SU-DHL-6 (cell line): ENCODE results near the gene GJB4.

Experiments used
- H2AFZ ChIP-seq: fragments of 200-600 bp; sonication (generic); 2 replicates; pipeline ENCODE4 v1.6.1; 2014; ENCODE audit warnings: low read depth, mild to moderate bottlenecking, moderate library complexity, mixed read lengths, antibody characterized with exemption, low read length; ENCODE audit not compliant: severe bottlenecking
- H3F3A ChIP-seq: fragments of 200-600 bp; shearing (Covaris generic); 2 replicates; pipeline ENCODE4 v1.6.0; 2016; ENCODE audit warnings: antibody characterized with exemption, mild to moderate bottlenecking; ENCODE audit not compliant: insufficient read depth
- H3K27ac ChIP-seq: fragments of 200-600 bp; sonication (generic); 2 replicates; pipeline ENCODE4 v1.5.1; 2016; ENCODE audit warnings: low read depth, mild to moderate bottlenecking, low read length, moderate library complexity, mixed read lengths
- H3K27me3 ChIP-seq: fragments of 200-600 bp; sonication (generic), shearing (Covaris generic); 2 replicates; pipeline ENCODE4 v1.6.0; 2014; ENCODE audit warnings: mild to moderate bottlenecking, low read length
- H3K36me3 ChIP-seq: fragments of 200-600 bp; sonication (generic); 2 replicates; pipeline ENCODE4 v1.6.1; 2014; ENCODE audit warnings: mild to moderate bottlenecking, low read length, mixed read lengths
- H3K4me2 ChIP-seq: fragments of 300-600, 200-600 bp; shearing (Covaris generic), sonication (generic); 2 replicates; pipeline ENCODE4 v1.6.0; 2014; ENCODE audit warnings: low read length, low read depth, mild to moderate bottlenecking; ENCODE audit not compliant: poor library complexity, severe bottlenecking
- H3K4me3 ChIP-seq: fragments of 200-600 bp; sonication (generic); 2 replicates; pipeline ENCODE4 v1.5.1; 2014; ENCODE audit warnings: antibody characterized with exemption, low read length, mild to moderate bottlenecking, mixed read lengths; ENCODE audit not compliant: insufficient read depth, poor library complexity, severe bottlenecking
- H3K79me2 ChIP-seq: fragments of 200-600 bp; sonication (generic); 2 replicates; pipeline ENCODE4 v1.6.1; 2014; ENCODE audit warnings: mild to moderate bottlenecking, low read length, moderate library complexity; ENCODE audit not compliant: insufficient read depth
- H3K9ac ChIP-seq: fragments of 200-600 bp; sonication (generic); 2 replicates; pipeline ENCODE4 v1.7.0; 2014; ENCODE audit warnings: mild to moderate bottlenecking, low read length
- H3K9me2 ChIP-seq: fragments of 200-600 bp; sonication (generic); replicated peaks from 2 replicates; pipeline ENCODE4 v1.6.1; 2014; ENCODE audit warnings: low read length; ENCODE audit not compliant: insufficient read depth
- H3K9me3 ChIP-seq: fragments of 200-600 bp; sonication (generic); 2 replicates; pipeline ENCODE4 v1.6.1; 2014; ENCODE audit warnings: low read length, mixed read lengths; ENCODE audit not compliant: insufficient read depth
- H4K20me1 ChIP-seq: fragments of 200-600 bp; sonication (generic); 2 replicates; pipeline ENCODE4 v1.6.1; 2014; ENCODE audit warnings: low read depth, mild to moderate bottlenecking, antibody characterized with exemption, low read length, moderate library complexity, mixed read lengths
- CTCF ChIP-seq: fragments of 200-600 bp; sonication (generic); IDR thresholded peaks from one replicate; pipeline ENCODE4 v1.5.1; 2017; ENCODE audit warnings: antibody characterized with exemption, mild to moderate bottlenecking, low read length, moderate library complexity; ENCODE audit not compliant: insufficient read depth, poor library complexity, severe bottlenecking
- EZH2phosphoT487 ChIP-seq: fragments of 200-600 bp; sonication (generic), shearing (Covaris generic); conservative IDR thresholded peaks from 2 replicates; pipeline ENCODE4 v1.6.1; 2018; ENCODE audit warnings: mild to moderate bottlenecking, antibody characterized with exemption, low read length, moderate library complexity, mixed read lengths

GJB4 gene

GRCh38 chr1:34758751-34759150, 789 bp upstream of the GJB4 start:
- TF ChIP-seq EZH2phosphoT487 (no peak), CTCF (no peak)
- H4K20me1 ChIP-seq: no peaks in the 10 kb centered on the region
- H3K79me2 ChIP-seq: no peaks in the 10 kb centered on the region
- H3K9ac ChIP-seq: no peak overlapping the region
- H3F3A ChIP-seq: no peaks in the 10 kb centered on the region
- no peaks in the 10 kb centered on the region for H3K9me3 ChIP-seq
- no peaks in the 10 kb centered on the region for H3K9me2 ChIP-seq
- H3K4me3 ChIP-seq: no peak overlapping the region
- no peaks in the 10 kb centered on the region for H3K36me3 ChIP-seq
- no peak overlapping the region for H3K4me2 ChIP-seq
- H3K27ac ChIP-seq: no peak overlapping the region
- H2AFZ ChIP-seq: no peak overlapping the region
- no peaks in the 10 kb centered on the region for H3K27me3 ChIP-seq

DNA sequence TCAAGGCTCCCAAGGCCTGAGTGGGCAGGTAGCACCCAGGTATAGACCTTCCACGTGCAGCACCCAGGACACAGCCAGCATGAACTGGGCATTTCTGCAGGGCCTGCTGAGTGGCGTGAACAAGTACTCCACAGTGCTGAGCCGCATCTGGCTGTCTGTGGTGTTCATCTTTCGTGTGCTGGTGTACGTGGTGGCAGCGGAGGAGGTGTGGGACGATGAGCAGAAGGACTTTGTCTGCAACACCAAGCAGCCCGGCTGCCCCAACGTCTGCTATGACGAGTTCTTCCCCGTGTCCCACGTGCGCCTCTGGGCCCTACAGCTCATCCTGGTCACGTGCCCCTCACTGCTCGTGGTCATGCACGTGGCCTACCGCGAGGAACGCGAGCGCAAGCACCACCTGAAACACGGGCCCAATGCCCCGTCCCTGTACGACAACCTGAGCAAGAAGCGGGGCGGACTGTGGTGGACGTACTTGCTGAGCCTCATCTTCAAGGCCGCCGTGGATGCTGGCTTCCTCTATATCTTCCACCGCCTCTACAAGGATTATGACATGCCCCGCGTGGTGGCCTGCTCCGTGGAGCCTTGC, 1.7 kb downstream of the GJB4 start:
- TF ChIP-seq EZH2phosphoT487 (no peak), CTCF (no peak)
- Histone ChIP-seq H3K36me3 (no peaks in the 10 kb centered on the region), H3K4me2 (no peak overlapping the region), H2AFZ (no peak overlapping the region), H3K9me3 (no peaks in the 10 kb centered on the region), H4K20me1 (no peaks in the 10 kb centered on the region), H3K4me3 (no peak overlapping the region), H3K27me3 (no peaks in the 10 kb centered on the region), H3K9ac (no peak overlapping the region), H3K27ac (no peak overlapping the region), H3K79me2 (no peaks in the 10 kb centered on the region), H3F3A (no peaks in the 10 kb centered on the region), H3K9me2 (no peaks in the 10 kb centered on the region)

GRCh38 chr1:34761776-34762307, 2.3 kb downstream of the GJB4 start:
- no peaks in the 10 kb centered on the region for H3K36me3 ChIP-seq
- H3K9me3 ChIP-seq: no peaks in the 10 kb centered on the region
- H3K4me3 ChIP-seq: no peak overlapping the region
- TF ChIP-seq EZH2phosphoT487: no peak
- TF ChIP-seq CTCF: no peak
- no peaks in the 10 kb centered on the region for H3F3A ChIP-seq
- no peaks in the 10 kb centered on the region for H3K79me2 ChIP-seq
- no peak overlapping the region for H3K9ac ChIP-seq
- no peaks in the 10 kb centered on the region for H3K27me3 ChIP-seq
- H3K4me2 ChIP-seq: no peak overlapping the region
- H3K27ac ChIP-seq: no peak overlapping the region
- H2AFZ ChIP-seq: no peak overlapping the region
- H3K9me2 ChIP-seq: no peaks in the 10 kb centered on the region
- H4K20me1 ChIP-seq: no peaks in the 10 kb centered on the region
